HG02852 (cell line): Measurements from ENCODE around the gene NEK2.
"Not testable (repeated sequence)": the region's sequence is repeated elsewhere in the genome, so short reads cannot be mapped to it uniquely, and the experiment has no call there.

Experiments used
- ATAC-seq: cut with Tn5 transposase; IDR thresholded peaks from one replicate; pipeline ENCODE4 v1.9.1; 2021; ENCODE audit warnings: mild to moderate bottlenecking, moderate library complexity; ENCODE audit not compliant: unreplicated experiment

The NEK2 gene

GRCh38 chr1:211634461-211634860, 41.0 kb downstream of the NEK2 start:
- ATAC-seq: no peak

- no peak for ATAC-seq
Observed at GRCh38 chr1:211633524-211633846, 41.9 kb downstream of the NEK2 start.

- ATAC-seq: no peak
Observed at GRCh38 chr1:211632808-211633523, 42.5 kb downstream of the NEK2 start.

GRCh38 chr1:211632117-211632807, 43.2 kb downstream of the NEK2 start:
- ATAC-seq: peak; percentile 58

GRCh38 chr1:211631168-211631567, 44.3 kb downstream of the NEK2 start:
- ATAC-seq: no peak

DNA sequence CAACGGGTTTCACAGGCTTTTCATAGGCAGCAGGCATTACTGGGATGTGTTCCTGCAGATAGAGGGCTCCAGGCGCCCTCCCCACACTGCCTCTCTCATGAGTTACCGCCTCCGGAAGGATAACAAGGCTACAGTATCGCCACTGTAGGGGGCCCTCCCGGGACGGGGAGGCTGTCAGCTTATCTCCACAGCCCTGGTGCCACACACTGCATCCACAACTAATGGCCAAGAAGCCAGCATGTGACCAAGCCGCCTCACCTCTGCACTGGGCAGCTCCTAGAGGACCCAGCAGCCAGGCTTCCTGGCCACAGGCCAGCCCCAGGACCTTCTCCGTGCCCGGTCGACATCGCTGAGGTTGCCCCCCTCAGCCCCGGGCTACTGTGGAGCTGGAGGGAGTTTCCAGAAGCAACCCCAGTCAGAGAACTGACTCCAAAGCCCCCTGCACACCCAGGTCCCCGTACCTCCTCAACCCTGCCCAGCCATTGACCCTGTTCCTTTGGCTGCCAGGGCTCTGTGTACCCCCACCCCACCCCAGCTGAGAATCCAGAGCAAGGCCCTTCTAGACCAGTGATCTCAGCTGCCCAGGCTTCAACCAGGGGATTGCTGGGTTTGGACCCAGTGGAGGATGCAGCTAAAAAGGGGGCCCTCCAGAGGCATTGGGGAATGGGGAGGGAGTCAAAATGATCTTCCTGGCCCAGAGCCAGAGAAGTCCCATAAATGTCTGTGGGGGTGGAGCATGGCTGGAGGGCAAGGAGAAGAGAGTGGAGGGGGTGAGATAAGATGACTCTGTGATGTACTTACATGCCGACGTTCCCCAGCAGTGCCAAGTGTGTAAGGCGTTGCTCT, 45.0 kb downstream of the NEK2 start:
- ATAC-seq: no peak

DNA sequence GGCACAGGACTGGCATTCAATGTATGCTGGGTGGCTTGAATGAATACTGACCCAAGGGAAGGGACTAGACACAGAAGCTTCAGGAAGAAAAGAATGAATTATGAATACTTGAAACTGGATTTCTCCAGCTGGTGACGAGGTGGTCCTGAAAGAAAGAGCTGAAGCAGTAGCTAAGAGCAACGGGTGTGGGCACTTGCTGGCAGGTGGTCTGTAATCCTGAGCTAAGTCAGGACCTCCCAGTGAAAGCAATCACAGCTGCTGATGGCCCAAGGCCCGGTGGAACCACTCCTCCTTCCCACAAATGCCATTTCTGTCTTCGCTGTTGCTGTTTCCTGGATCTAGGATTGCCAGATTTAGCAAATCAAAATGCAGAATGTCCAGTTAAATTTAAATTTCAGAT, 47.0 kb downstream of the NEK2 start:
- ATAC-seq: no peak

GRCh38 chr1:211627259-211627658, 48.2 kb downstream of the NEK2 start:
- ATAC-seq: no peak

GRCh38 chr1:211625866-211626265, 49.6 kb downstream of the NEK2 start:
- not testable (repeated sequence) for ATAC-seq

- no peak for ATAC-seq
Observed at GRCh38 chr1:211625040-211625439, 50.4 kb downstream of the NEK2 start.

GRCh38 chr1:211623515-211623914, 51.9 kb downstream of the NEK2 start:
- no peak for ATAC-seq

GRCh38 chr1:211621447-211622198, 53.8 kb downstream of the NEK2 start:
- ATAC-seq: no peak

DNA sequence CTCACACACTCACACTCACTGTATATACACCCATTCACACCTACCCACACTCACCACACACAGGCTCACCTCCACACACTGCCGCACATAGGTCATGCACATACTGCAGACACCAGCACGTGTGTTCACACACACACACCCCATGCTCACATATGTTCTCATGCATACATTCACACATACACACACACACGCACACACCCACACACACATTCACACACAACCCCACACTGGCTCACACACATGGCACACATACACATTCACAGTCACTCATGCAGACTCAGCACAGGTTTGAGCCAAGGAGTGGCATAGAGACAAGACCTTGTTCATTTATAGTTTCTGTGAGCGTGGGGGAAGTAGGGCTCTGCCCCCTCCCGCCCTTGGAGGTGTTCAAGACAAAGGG, 55.3 kb downstream of the NEK2 start:
- no peak for ATAC-seq

DNA sequence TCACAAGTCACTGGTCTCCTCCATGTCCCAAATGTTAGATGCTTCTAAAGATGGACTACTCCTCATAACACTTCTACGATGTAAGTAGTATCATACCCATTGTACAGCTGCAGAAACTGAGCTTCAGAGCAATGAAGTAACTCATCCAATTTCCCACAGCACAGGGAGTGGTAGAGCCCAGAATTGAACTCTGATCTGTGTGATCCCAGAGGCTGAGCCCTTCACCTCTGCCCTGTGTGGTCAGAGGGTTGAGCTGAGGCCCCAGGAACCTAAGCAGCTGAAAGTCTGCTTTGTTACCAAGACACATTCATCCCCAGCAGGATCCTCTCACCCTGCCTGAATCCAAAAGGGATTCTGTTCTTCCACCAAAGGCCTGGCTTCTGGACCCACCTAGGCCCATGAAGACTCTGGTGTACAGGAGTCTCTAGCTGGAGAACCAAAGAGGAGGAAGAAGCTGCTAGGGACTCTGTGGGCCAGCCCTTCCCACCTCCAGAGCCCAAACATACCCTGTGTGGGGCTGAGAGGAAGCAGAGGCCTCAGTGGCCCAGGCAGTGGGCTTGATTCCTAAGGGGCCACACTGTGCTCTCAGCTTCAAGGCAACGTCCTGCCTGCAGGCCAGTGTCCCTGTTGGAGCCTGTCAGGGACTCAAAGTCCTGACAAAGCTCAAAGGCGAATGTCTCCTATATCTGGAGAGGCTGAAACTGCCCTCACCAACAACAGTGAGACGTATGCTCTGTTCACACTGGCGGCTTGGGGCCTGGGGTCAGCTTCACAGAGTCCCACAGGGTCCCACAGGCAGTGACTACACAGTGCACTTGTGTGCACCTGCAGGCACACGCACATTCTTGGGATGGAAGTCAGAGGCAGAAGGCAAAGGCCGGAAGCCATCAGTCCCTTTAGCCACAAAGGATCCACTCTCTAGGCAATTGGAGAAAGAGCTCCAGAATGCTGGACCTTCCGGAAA, 56.1 kb downstream of the NEK2 start:
- no peak for ATAC-seq

- no peak for ATAC-seq
Observed at GRCh38 chr1:211616965-211617297, 58.5 kb downstream of the NEK2 start.

DNA sequence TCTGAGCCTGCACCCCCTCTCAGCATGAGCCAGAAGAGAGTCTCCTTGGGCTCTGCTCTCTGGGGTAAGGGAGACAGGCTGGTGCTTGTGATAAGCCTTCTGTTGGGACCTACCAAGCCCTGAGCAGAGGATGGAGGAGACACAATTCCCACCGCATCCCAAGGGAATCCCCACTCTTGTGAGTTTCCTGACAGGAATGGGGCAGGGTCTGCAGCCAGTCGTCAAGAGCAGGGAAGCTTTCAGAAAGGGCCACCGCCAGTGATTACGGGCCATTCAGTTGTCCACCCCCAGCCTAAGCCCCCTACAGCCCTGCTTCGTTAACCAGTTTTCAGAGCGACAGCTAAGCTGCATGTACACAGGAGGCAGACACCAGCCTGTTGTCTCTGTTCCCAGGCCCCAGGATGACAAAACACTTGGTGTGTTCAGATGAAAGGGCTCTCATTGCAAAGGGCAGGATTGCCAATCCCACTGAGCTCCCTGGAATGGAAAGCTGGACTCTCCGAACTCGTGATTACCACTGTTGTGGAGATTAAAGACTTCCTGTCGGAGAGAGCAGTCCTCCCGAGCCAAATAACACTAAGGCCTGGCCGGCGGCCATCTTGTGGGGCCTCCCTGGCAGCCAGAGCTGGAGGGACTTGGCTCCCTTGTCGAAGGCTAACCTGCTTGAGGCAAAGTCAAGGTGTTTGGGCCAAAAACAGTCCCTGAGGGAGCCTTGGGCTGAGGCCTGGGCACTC, 59.0 kb downstream of the NEK2 start:
- ATAC-seq: no peak

- no peak for ATAC-seq
Observed at GRCh38 chr1:211614615-211615014, 60.8 kb downstream of the NEK2 start.

GRCh38 chr1:211613951-211614350, 61.5 kb downstream of the NEK2 start:
- ATAC-seq: no peak
